Hindlimb muscle (tissue), 1 donor: Measurements from ENCODE around the gene RBKS. TPM values are rescaled to one million over a fixed set of nuclear protein-coding genes. Genes with fewer than 3 reads are reported as not detected.

ENCODE experiments used
- DNase-seq: peaks from one replicate; pipeline ENCODE4 v3.0.0-alpha.2; 2013
- polyA plus RNA-seq: library from polyadenylated mRNA; unstranded; fragments of 120-200 nt; gene quantifications from one replicate; pipeline ENCODE4 v1.2.1, GENCODE V29; 2013; ENCODE audit not compliant: insufficient read length

Gene RBKS
- polyA plus RNA-seq, 1 donor: 1.4 TPM

DNA sequence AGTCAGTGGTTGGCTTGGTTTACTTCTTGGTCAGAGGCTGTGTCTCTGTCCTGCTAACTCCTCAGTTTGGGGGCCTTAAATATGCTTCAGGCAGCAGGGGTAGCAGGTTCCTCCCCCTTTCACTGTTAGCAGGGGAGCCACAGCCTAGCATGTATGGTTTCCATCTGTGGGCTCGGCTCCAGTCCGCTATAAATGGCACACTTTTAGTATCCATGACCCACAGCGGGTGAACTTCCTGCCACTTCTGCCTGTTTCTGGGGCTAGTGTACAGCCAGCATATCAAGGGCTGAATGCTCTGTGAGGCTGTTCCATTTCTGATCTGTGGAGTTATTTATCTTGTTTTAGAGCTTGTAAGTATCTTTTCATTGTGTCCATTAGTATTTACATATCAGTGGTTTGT lies 60.4 kb downstream of the RBKS start:
- no peak for DNase-seq

- DNase-seq: no peak
Observed at GRCh38 chr2:27828305-27828704, 61.9 kb downstream of the RBKS start.

DNA sequence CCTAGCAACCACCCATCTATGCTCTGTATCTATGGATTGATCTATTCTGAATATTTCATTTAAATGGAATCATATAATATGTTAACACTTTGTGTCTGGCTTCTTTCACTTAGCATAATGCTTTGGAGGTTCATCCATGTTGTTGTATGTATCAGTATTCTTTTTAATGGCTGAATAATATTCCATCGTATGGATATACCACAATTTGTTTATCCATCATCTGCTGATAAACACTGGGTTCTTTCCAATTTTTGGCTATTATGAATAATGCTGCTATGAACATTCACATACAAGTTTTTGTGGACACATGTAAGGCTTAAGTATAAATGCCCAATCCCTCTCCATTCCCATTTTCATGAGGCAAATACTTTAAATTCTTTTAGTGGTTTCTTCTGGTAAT lies 65.8 kb downstream of the RBKS start:
- no peak for DNase-seq

- no peak for DNase-seq
Observed at GRCh38 chr2:27823569-27823968, 66.6 kb downstream of the RBKS start.

- no peak for DNase-seq
Observed at GRCh38 chr2:27823135-27823534, 67.1 kb downstream of the RBKS start.

- no peak for DNase-seq
Observed at GRCh38 chr2:27822049-27822448, 68.1 kb downstream of the RBKS start.

DNA sequence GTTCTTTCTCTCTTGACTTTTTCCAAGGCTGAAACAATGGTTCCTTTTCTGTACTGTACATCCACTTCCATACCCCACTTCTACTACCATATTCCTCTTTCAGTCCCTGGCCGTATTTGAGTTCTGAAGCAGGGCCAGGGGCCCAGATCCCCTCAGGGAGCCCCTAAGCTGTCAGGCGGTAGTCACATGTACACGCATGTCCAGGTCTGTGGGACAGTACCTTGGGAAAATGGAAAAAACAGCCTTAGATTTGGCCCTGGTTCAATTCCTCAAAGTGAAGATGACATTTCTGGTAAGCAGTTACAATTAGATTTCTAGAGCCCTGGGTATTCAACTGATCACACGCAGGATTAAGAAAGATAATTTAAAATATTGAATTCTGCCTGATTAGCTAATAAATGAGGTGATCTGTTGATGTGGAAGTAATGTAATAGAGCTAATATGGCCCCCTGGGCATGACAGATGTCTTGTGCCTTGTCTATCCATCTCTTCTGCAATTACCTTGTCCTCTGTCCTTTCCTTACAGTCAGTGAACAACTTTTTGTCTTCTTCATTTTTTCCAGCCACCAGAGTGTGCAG lies 74.2 kb downstream of the RBKS start:
- DNase-seq: no peak

DNA sequence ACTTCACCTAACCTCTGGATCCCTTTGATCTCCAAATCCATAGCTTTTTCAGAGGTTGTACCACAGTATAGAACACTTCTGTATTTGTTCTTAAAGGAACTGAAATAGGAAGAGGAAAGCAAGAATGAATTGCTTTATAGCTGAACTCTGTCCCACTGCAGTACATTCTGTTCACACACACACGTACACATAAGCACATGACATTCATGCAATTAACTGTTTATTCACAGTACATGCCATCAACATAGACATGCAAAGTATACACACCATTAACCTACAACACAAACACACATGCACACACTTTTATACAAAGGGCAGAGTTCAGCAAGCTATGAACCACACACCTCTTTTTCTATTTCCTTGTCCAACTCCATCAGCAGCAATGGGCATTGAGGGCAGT lies 75.4 kb downstream of the RBKS start:
- DNase-seq: no peak

GRCh38 chr2:27811768-27812167 lies 78.4 kb downstream of the RBKS start:
- DNase-seq: no peak

DNA sequence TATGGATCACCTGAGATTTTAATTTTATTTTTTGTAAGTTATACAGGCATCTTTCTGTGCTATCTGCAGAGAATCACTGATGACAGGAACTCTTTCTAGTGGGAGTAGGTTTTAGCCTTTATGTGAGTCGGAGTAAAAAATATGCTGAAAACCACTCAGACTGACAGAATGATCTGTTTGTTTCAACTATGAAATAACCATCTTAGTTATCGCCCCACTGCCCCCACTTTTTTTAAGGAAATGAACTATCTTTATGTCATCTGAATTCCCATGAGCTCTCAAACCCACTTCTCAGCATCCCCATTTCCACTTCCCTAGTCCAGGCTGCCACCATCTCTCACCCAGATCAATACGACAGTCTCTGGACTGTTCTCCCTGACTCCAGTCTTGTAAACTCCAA lies 79.7 kb downstream of the RBKS start:
- no peak for DNase-seq

DNA sequence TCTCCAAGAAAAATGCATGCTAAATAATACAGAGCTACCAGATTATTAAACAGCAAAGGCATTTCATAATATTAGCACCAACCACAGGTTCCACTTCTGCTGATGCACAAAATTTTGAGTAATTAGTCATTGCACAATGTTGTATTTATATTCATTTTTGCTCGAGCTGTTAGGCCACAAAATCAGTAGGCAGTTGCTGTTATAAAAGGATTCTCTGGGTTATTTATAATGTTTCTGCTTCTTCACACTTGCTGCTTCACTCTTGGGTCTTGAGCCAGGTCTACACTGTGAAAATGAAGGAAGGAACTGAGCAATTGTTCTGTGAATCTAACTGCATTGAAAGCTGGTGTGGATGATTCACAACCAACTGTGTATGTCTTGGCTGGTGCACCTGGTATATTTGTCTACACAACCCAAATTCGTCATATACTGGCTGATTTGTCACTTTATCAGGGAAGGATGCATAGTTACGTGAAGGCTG lies 80.4 kb downstream of the RBKS start:
- DNase-seq: no peak

DNA sequence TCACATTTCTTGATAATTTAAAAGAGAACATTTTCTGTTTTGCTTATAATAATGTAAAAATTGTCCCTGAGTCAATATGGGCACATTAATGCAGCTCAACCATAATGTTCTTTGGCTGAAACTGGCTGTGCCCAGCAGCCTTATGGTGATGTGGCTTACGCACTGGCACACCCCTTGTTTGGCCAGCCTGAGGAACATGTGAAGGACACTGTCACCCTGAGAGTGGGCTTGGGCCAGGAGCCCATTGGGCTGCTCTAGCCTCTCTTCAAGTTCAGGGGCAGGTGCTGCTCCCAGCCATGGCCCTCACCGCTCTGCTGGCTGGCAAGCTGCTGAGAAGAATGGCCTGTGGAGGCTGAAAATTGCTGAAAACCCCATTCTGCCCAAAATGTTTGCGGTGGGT lies 81.2 kb downstream of the RBKS start:
- no peak for DNase-seq

DNA sequence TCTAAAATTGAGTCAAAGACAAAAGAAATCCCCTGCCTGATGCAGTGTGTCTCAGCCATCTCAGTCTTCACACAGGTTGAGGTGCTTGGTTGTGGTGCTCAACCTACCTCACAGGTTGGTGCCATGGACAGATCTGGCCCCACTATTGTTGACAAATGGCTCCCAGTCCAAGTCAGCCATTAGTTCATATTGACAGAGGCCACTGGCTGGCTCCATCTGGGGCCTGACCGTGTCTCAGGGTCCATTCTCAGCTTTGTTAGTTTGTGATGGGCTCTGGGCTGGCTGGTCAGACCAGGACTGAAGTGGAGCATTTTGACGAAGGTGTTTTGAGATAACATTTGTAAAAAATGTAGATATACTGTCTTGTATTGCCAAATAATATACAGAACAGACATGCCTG lies 81.8 kb downstream of the RBKS start:
- no peak for DNase-seq

GRCh38 chr2:27807476-27807875 lies 82.7 kb downstream of the RBKS start:
- no peak for DNase-seq

DNA sequence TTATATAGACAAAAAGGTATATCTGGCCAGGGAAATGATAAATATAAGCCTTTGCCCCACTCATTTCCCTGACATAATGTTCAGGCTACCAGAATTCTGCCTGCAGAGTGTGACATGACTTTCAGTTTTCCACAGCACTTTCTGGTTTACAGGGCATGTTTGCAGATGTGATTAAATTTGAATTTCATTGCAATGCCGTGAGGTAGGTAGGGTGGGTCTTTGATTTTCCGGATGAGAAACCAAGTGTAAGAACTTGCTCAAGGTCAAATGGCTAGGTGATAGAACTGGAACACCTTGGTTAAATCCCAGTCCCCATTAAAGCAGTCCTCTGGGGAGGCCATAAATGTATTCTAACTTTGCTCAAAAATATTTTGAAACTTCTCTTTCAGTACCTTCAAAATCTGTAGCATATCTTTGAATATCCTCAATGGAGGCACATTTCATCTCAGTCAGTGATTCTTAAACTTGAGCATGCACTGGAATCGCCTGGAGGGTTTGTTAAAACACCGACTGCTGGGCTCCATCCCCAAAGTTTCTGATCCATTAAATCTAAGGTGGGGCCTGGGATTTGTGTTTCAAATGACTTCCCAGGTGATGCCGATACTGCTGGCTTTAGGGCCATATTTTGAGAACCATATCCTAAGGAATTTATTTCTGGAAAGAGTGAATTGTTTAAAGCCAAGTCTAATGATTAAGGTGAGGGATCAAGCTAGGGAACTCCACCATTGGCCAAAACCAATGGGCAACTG lies 83.7 kb downstream of the RBKS start:
- no peak for DNase-seq

DNA sequence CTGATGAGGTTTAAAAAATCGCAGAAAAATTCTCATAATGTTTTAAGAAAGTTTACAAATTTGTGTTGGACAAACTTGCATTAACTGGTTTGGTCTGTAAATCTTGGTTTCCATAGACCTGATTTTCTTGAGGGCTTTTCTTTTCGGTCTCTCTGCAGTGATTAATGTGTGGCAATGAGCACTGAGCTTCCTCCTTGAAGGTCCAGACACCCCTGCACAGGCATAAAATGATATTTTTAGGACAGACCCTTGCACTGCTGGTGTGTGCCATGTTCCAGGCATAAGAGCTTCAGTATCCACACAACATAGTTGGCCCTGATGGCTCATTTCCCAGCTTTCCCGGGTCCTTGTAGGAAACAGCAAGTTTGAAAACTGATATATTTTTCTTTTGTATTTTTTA lies 85.0 kb downstream of the RBKS start:
- no peak for DNase-seq

DNA sequence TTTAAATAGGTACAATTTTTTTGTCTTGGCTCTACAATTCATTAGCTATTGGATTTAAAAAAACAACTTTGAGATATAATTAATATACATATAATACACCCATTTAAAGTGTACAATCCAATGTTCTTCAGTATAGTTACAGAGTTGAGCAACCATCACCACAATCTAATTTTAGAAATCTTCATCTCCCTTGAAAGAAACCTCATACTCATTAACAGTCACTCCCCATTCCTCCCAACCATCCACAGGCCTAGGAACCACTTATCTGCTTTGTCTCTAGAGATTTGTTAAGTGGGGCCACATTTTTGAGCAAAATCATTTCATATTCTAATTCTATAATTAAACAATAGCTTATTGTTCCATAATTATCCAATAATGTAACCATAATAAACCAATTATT lies 86.0 kb downstream of the RBKS start:
- no peak for DNase-seq

DNA sequence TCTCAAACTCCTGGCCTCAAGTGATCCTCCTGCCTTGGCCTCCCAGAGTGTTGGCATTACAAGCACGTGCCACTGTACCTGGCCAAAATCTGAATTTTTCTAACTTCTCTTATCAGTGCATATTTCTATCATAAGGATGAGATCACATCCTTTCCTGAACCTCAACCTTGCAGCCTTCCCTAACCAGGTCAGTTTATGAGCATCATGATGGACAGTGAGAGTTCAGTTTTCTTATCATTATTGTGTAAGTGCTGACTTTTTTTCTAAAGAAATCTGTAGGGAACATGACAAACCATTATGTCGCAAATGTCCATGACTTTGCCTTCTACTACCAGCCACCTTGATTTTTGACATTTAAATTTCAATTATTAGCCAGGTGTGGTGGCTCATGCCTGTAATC lies 87.1 kb downstream of the RBKS start:
- DNase-seq: no peak

DNA sequence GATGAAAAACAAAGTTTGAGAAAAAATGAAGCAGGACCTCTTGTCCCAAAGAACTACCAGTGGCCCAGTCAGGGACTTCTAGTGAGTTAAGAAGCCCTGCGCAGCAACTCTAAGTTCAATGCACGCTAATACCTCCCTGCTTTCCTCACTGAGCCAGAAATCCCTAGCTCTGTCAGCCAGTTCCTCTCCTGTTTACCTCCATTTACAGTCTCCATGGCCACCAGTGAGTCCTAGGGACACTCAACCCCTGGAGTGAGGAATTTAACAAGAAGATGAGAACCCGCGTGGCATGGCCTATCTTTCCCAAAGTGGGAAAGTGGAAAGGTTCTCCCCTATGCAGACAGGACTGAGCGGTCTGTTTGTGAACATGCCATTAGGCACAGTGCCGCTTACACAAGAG lies 87.6 kb downstream of the RBKS start:
- no peak for DNase-seq

DNA sequence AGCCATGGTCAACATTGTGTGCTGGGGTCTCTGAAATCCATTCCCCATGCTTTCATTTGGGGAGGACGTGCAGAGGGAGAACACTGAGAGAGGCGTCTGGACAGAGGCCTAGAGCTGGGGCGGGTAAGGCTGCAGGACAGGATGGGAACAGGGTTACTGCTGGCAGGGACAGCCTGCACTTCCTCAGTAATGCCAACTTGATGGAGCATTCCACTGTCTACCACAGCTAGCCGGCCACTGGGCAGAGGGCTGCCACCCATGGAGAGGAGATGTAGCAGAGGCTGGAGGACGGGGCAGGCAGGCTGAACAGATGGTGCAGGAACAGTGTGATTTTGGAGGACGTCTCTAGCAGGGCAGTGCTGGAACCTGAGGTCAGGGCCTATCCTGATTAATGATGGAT lies 89.3 kb downstream of the RBKS start:
- DNase-seq: no peak

- DNase-seq: no peak
Observed at GRCh38 chr2:27799646-27800010, 90.6 kb downstream of the RBKS start.

DNA sequence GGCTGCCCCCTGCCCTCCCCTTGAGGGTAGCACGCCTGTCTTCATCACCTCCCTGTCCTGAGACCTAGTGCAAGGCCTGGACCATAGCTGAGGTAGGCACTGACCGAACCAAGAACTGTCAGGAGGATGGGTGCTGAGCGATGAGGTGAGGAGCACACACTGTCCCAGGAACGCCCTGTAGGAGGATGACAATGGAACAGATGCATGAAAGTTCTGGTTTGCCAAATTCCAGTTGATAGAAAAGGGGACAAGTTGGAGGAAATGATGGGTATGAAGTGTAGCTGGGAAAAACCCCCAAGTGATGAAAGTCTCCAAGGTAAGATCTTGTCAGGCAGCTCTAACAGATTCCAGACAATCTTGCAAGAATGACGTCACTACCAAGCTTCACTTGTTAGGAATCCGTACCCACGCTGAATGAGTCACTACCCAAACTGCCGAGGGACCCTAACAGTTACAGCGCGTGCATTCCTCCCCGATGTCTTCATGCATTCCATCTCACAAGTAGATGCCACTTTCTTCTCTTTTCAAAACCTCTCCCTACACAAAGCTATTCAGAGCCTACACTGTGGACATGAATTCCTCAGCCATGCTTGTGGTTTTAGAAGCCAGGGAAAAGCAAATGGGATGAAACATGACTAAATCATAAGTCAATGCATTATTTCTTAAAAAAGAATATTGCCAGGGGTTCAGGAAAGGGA lies 91.1 kb downstream of the RBKS start:
- DNase-seq: no peak

GRCh38 chr2:27798486-27798885 lies 91.7 kb downstream of the RBKS start:
- DNase-seq: no peak

GRCh38 chr2:27797841-27798240 lies 92.3 kb downstream of the RBKS start:
- DNase-seq: no peak
